CD4-positive, alpha-beta T cell treated with Interleukin-10 for 1 hour (primary cell): ENCODE data around the gene MDFIC.

Experiments
- DNase-seq: peaks from one replicate; pipeline ENCODE4 v3.0.0-alpha.2; 2020

The MDFIC gene

DNA sequence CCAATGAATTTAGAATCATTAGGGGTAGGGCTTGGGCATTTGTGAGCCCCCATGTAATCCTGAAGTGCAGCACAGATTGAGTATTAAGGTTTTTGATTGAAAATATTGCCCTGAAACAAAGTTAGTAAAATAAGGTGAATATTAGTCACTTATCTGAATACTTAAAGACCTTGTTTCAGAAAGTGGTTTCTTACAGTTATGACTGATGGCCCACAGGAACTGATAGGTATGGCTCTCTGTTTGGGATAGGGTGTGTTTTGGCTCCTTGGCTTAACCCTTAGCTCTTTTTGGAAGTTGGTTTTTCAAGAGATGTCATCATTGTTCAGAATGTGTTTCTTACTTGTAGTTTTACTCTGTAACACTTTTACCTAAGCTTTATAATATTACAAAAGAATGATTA lies 34.8 kb downstream of the MDFIC start:
- no peak for DNase-seq

DNA sequence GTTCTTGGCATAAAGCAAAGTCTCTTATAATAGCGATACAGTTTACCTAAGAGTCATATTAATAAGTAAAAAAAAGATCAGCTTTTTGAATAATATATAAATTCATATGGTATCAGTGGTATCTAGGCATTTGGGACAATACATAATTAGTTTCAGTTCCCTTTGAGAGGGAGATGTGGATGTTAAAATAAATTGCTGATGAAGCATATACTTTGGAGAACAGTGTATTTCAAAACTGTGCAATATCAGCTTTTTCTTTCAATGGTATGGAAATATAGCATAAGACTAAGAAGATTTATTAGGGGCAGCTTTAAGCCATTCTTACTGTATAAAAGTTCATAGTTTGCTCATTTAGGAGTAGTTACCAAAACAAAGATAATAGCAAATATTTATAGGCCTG lies 35.5 kb downstream of the MDFIC start:
- DNase-seq: no peak

DNA sequence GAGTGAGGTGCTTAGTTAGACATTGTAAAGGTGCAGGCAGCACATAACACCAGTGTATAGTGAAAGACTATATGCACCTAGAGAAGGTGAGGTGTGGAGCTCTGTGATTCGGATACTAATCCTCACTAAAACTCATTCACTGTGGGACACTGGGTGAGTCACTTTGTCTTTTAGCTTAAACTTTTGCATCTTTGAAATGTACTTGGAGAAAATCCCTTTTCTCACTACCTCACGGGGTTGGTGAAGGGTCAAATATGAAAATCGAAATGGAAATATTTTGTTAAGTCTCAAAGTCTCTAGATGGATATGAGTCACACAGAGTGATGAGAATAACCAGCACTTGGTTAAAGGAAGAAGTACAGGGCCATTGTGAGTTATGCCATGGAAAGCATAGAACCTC lies 38.0 kb downstream of the MDFIC start:
- no peak for DNase-seq

DNA sequence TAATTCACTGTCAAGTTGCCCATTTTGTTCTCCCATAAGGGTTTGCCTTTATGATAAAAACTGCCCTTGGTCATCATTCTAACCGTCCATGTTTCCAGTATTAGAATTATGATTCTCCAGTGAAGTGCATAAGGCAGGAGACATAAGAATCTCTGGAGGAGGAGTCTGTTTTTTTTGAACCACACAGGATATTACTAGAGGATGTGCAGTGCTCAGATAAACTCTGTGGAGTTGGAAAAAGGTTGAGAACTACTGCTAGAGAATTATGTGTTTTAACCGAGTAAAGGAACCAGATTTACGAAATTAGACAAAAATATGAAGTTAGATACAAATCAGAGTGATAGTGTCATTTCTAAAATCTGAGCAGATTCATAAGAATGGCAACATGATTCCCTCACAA lies 40.5 kb downstream of the MDFIC start:
- no peak for DNase-seq

DNA sequence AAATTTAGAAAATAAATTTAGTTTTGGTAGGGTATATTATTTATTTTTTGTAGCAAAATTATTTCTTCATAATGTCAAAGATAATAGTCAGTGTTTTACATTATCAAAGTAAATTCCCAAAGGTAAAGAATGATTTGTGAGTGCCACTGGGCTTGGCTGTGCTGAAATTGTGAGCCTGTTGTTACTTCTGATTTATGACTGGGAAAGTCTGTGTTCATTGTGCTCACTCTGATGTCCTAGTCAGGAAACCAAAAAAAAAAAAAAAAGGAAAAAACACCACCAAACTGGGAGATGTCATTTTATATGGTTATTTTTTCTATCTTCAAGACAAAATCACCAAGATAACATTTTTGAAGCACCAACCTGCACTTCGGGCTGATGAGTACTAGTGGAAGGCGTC lies 44.3 kb downstream of the MDFIC start:
- no peak for DNase-seq

DNA sequence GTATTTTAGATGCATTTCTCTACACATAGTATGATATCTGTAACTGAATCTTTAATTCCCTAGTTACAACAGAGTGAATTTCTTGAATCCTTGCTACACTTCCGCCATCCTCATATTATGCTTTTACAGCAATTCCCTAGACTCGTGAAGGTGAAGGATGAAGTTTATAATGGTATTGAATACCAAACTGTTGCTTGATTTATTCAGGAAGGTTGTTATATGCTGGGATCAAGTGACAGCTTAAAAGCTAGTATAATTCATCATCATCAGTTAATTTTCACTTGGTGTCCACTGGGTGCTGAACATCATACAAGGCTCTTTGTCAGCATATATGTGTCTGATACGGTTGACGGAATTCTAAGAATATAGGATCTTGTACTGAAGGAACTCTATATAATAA lies 47.2 kb downstream of the MDFIC start:
- DNase-seq: no peak

DNA sequence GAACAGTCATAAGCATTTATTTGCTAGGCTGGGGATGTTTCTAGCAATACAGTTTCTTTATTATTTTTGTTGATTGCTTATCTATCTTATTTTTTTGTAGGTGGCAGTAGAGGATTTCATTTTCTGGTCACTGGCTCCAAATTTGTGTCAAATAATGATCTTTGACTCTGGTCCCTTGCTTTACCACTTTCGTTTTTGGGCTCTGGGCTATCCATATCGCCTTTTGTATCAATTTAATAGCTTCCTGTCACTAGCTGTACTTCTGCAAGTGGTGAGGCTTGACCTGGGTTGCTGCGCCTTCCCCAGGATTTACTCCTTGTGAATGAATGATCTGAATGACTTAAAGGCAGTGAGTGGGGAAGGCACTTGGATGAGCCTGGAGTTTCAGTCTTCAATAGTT lies 48.4 kb downstream of the MDFIC start:
- DNase-seq: peak; percentile 32

DNA sequence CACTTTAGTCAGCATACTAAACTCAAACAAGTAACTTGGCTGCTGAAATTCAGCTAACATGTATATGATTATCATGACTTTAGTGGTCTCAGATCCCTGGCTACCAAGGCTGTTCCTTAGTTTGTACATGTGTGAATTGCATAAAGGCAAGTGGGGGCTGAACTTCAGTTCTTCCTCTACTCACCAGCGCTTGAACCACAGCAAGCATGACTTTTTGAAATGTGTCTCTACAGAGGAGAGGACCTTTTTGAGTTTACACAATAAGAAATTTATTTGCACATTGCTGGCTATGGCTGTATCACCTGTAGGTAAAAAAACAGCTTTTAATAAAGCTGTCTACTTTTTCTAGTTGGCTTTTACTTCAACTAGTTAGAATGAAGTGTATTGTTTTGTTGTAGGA lies 48.8 kb downstream of the MDFIC start:
- no peak for DNase-seq

DNA sequence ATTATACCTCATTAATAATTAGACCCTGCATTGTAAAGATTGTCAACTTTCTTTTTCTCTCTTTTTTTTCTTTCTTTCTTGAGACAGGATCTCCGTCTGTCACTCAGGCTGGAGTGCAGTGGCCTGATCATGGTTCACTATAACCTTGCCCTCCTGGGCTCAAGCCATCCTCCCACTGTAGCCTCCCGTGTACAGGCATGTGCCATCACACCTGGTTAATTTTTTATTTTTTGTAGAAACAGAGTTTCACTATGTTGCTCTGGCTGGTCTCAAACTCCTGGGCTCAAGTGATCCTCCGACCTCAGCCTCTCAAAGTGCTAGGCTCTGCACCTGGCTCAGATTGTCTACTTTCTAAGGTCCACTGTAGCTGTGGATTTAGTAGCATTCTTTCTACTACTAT lies 50.7 kb downstream of the MDFIC start:
- DNase-seq: no peak

DNA sequence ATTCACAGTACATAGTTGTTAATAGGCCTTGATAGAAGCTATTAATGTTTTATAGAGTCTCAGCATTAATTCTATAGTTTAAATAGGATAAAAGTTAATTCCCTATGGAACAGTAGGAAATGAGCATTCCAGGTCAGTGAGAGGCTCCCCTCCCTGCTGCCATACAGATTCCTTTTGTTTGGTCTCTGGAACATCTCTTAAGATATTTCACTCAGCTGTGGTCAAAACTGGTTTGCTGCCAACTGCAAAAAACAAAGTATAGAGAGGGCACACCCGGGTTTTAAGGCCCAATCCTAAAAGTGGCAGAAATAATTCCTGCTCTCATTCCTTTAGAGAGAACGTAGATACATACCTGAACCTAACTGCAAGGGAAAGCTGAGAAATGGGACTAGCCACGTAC lies 51.3 kb downstream of the MDFIC start:
- no peak for DNase-seq

DNA sequence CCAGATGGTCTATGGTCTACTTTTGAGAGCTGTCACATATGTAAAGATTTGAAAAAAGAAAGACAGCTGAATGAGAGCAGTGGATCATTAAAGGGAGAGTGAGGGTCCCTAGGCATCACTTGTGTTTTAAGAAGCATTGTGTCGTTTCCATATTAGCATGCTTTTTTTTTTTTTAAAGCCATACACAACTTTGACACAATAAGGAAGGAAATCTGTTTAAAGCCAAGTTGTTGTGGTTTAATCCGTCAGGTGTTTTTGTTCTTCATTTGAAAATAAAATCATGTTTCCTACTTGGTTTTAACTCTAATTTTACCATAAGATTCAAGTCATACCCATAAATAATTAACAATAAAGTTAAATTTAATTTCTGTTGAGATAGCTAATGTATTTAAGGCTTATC lies 53.5 kb downstream of the MDFIC start:
- no peak for DNase-seq

DNA sequence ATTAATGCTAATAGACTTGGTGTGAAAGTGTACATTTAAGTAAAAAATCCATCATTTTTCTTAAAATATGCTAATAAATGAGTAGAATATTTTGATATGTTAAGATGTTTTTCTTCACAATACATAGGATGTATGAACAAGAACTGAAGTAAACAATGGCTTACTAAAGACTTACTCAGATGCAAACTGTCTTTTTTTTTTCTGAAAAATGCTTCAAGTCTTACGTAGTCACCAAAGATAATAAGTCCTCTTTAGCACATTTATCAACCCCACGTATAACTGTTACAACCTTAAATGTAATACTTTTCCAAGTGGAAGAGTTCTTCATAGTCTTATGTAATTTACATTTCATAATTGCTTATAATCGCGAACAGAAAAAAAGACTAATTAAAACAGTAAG lies 54.8 kb downstream of the MDFIC start:
- no peak for DNase-seq

DNA sequence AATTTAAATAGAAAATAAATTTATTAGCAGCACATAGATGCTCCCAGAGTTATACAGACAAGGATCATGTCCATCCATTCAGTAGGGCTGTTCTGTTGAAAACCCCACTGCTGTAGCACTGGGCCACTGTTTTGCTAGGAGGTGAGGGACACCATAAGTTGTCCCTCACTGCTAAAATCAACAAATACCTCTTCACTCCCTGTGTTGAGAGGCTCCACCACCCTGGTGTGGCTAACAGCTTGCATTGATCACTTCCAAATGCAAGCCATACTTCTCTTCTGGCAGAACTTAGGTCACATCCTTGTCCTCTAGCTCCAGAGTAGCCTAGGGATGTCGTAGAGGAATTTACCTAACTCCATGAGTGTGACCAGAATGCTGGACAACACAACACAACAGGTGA lies 55.4 kb downstream of the MDFIC start:
- DNase-seq: no peak

DNA sequence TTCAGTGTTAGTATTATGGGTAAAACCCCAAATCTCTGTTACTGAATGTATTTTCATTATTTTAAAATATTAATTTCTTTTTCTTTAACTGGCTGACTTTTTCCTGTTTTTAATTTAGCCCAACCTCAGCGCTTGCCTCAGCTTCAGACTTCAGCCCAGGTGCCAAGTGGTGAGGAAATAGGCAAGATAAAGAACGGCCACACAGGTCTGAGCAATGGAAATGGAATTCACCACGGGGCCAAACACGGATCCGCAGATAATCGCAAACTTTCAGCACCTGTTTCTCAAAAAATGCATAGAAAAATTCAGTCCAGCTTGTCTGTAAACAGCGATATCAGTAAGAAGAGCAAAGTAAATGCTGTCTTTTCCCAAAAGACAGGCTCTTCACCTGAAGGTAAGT lies 57.5 kb downstream of the MDFIC start:
- no peak for DNase-seq

DNA sequence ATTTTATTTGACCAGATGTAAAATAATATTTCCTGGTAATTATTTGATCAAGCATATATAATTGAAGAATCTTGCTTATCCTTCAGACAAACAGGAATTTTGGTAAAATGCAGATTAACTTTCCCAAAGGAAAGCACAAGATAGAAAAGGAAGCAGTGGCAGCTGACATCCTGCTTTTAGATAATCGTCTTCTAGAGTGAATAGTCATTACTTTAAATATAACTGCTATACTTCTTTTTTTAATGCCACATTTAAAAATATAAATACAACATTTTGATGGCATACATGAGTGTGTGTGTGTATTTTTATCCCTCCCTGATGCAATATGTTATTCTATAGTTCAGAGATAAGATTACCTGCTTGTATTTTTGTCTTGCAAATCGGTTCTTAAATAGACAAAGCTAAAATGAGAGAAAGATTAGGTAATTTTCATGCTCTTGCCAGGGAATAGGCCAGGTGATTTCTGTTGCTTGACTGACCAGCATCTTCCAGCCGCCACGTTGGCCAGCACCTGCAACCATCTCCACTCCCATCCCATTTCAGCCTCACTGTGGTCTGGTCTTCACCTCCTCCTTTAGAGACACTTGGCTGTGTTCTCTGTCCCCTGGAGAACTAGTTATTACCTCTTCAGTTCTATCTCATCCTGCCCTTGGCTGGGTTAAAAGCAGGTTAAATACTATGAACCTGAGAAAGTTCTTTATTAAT lies 58.1 kb downstream of the MDFIC start:
- no peak for DNase-seq

DNA sequence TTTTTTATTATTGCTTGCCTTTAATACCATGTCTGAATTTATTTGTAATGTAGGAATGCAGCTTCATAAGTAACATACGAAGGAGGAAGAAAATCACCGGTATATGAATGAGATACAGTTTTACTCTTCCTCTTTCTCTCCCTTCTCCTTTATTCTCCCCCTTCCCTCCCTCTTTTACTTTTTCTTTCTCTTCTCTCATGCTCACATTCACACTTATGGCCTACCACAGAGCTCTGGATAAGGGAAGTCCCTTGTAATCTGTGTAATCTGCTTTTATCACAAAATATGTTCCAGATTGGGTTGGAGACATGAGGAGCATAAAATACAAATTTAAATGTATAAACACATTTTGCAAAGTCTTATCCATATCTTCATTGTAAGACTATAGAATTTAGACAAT lies 59.4 kb downstream of the MDFIC start:
- DNase-seq: no peak

DNA sequence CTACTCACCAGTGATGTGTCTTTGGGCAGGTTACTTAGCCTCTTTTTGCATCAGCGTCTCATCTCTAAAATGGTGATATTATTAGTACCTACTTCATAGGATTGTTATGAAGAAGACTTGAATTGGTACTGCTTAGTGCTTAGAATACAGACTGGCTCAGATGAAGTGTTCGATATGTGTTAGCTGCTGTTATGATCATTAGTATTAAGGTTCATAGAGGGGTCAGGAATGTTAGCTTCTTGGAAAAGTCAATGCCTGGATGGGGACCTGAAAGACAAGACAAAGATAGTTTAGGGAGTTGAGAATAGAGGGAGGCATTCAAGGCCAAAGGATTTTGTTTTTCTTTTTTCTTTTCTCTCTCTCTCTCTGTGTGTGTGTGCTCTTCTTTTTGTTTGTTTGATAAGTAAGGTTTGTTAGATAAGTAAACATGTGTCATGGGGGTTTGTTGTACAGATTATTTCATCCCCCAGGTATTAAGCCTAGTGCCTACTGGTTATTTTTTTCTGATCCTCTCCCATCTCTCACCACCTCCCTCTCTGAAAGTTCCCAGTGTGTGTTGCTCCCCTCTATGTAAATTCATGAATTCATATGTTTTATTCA lies 63.3 kb downstream of the MDFIC start:
- no peak for DNase-seq

DNA sequence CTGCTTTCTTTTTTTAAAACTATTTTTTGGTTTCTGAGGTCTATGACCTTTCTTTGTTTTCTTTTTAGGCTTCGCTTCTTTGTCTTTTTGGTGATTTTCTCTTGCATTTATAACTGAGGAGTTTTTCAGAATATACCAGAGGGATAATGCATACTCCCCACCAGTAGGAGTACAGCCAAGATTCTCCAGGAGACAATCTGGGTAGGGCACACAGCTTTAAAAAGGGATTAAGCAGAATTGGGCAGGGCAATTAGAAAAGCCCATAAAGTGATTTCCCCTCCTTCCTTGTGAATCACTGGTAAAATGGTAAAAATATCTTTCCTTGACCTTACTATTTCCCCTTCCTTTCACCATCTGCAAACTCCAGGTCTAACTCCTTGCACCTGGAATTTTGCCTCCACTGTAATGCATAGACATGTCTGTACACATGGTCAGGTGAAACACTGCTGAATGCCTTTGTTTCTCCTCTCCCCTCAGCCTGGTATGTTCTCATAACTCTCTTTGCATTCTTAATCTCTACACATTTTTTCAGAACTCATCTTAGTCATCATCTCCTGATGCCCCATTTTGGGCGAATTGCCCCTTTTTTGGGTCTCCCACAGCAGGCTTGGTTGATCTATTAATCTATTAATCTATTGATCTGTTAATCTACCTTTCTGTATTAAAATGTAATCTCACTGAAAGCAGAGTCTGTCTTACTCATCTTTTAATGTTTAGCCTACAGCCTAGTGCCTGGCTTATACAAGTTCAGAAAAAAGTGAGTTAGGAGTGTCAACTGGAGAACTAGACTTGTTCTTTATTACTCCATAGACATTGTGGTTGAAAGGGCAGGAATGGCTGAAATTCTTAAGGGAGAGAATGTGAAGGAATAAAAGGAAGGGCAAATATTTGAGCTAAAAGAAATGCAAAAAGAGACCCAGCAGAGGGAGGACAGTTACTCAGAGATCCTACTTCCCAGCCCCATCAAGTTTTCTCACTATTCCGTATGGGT lies 64.6 kb downstream of the MDFIC start:
- no peak for DNase-seq

DNA sequence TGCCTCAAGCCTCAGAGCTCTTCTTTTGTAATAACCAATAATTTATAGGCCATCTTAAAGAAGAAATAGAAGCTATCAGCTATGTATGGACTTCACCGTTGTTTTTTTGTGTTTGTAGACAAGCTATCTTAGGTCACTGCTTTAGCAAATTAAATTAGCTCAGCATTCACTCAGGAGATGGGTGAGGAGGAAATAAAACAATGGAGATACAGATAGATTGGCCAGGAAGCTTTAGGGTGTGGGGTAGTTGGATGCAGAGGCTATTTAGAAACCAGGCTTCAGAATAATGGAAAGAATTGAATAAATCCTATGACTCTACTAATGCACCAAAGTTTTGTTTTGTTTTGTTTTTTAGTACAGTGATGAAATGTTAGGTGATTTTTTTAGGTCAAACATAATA lies 66.1 kb downstream of the MDFIC start:
- no peak for DNase-seq

DNA sequence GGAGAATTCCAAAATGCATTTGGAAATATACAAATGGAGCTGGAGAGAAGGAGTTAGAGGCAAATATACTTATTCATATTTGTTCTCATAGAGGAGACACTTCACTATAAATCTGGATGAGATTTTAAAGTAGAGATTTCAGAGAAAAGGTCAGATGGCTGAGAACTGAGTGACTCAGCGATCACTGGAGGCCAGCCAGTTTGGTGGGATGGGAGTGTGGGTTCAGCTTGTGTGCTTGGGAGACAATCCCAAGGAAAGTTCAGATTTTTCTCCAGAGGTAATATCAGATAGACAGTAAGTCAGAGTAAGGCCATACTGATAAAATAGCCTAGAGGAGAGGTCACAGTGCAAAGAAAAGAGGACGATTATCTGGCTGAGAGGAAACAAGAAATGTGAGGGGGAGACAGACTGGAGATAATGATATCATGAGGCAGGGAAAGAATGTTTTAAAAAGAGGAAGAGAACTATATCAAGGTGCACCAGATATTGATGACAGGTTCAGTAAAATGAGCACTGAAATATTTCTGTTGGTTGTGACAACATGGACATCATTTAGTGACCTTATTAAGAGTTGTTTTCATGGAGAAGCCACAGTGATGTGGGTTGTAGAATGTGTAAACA lies 67.0 kb downstream of the MDFIC start:
- no peak for DNase-seq

DNA sequence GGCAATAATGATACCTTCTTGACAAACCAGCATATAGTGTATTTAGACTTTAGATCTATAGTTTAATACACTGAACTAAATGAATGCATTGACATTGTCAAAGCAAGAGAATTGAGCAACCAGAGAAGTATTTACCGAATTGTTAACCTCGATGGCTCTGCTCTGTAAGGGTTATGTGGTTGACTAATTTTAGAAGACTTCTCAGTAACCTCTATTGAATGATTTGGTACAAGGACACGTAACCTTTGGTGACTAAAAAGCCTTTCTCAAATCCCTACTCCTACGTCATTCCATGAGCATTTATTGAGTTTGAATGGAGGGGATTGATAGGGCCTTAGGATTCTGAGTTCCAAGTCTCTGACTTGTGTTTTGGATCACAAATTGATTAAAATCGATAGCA lies 67.6 kb downstream of the MDFIC start:
- no peak for DNase-seq

DNA sequence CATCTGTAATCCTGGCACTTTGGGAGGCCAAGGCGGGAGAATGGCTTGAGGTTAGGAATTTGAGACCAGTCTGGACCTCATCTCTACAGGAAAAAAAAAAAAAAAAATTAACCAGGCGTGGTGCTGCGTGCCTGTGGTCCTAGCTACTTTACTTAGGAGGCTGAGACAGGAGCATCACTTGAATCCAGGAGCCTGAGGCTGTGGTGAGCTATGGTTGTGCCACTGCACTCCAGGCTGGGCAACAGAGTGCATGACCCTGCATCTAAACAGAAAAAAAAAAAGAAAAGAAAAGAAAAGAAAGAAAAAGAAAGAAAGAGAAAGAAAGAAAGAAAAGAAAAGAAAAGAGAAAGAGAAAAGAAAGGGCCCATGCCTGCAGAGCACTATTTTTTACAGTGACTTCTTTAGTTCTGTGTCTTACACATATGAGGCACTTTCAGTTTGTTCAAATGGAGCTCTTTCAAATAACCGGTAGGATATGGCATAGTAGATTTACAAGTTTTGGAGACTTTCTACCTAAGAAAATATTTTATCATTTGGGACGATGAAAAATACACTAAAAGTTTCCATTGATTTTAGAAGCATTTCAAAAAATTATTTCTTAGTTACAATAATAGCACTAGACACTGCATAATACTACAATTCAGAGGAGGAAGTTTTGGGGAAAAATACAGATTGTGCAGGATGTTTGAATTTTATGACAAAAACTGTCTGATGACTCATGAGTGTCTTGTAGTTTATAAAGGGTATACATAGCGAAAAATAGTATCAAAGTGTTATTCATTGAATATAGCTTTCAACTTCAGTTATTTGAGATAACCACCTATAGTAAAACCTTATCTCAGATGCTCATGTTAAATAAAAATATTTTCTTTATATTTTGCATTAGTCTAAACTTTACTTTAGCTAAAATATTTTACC lies 75.9 kb downstream of the MDFIC start:
- DNase-seq: no peak
